GM12873 (cell line): Measurements from ENCODE around the gene PDK4.

Experiments
- CTCF ChIP-seq: IDR thresholded peaks from 2 replicates; pipeline ENCODE4 v1.5.1; 2012; ENCODE audit warnings: low read depth, mild to moderate bottlenecking, moderate library complexity, low read length, control low read depth; ENCODE audit not compliant: insufficient read depth; ENCODE audit errors: missing control alignments

Gene PDK4

GRCh38 chr7:95619517-95619916, 23.2 kb upstream of the PDK4 start:
- TF ChIP-seq CTCF, result no peak

DNA sequence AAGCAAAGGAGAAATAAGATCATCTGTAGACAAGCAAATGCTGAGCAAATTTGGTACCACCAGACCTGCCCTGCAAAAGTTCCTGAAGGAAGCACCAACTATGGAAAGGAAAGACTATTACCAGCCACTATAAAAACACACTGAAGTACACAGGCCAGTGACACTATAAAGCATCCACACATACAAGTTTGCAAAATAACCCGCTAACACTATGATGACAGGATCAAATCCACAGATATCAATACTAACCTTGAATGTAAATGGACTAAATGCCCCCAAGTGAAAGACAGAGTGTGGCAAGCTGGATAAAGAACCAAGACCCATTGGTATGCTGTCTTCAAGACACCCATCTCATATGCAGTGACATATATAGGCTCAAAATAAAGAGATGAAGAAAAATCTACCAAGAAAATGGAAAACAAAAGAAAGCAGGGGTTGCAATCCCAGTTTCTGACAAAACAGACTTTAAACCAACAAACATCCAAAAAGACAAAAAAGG, 18.2 kb upstream of the PDK4 start:
- TF ChIP-seq CTCF, result no peak

GRCh38 chr7:95611224-95611623, 14.9 kb upstream of the PDK4 start:
- no peak for TF ChIP-seq CTCF

GRCh38 chr7:95609277-95609971, 13.1 kb upstream of the PDK4 start:
- TF ChIP-seq CTCF, result no peak

GRCh38 chr7:95608359-95609173, 12.2 kb upstream of the PDK4 start:
- TF ChIP-seq CTCF, result no peak

- TF ChIP-seq CTCF, result no peak
These were observed 11.2 kb upstream of the PDK4 start for GRCh38 chr7:95607561-95607960.

GRCh38 chr7:95605275-95605674, 9.0 kb upstream of the PDK4 start:
- TF ChIP-seq CTCF, result no peak
